HepG2 (cell line): ENCODE data around the gene PIK3R1. TPM values are rescaled to one million over a fixed set of nuclear protein-coding genes. Genes with fewer than 3 reads are reported as not detected.

Source experiments
- ATAC-seq: fragments of 200-7000 bp; cut with Tn5 transposase; 3 replicates; pipeline ENCODE4 v1.9.1; 2020; ENCODE audit warnings: mild to moderate bottlenecking, moderate library complexity
- BruUV-seq: library from RNA; stranded (reverse); fragments of 400-500 nt; replicated peaks from 2 replicates; lab custom pipeline; 2021; lab: Mats Ljungman, UMichigan
- CTCF ChIA-PET: fragments of 300-600 bp; formaldehyde crosslinking; extraction: SDS; loops from one replicate; lab custom pipeline; 2021; ENCODE audit warnings: low total read pairs, inconsistent platforms, low intra/inter-chr PET ratio; lab: Yijun Ruan, JAX
- POLR2A ChIA-PET: fragments of 350-600 bp; sonication (Branson Sonifier 250); formaldehyde crosslinking; loops from one replicate; lab custom pipeline; 2020; ENCODE audit warnings: antibody characterized with exemption, inconsistent platforms; lab: Yijun Ruan, JAX
- DNase-seq: peaks from one replicate; pipeline ENCODE4 v3.0.0-alpha.2; 2015; ENCODE audit warnings: low spot score
- FAIRE-seq: peaks from 3 replicates; lab custom pipeline; 2011; peaks lifted over from hg19 to GRCh38; lab: Jason Lieb, UNC
- H2AFZ ChIP-seq: one replicate; pipeline ENCODE4 v1.6.1; 2011; ENCODE audit warnings: low read length, inconsistent platforms
- H3K27ac ChIP-seq: fragments of 300-600 bp; 3 replicates; pipeline ENCODE4 v1.8.0; 2011; ENCODE audit warnings: mixed run types, mild to moderate bottlenecking, mixed read lengths, low read length, inconsistent platforms; ENCODE audit not compliant: insufficient read depth; ENCODE audit errors: extremely low read length
- H3K27me3 ChIP-seq, 2 experiments: fragments of 200-600 bp in 1 of 2; 2 replicates in 1 of 2; 3 replicates in 1 of 2; pipeline versions ENCODE4 v1.6.0 to v1.8.0; 2011; ENCODE audit warnings: low read length in 2 of 2, mild to moderate bottlenecking in 2 of 2, moderate library complexity in 2 of 2, inconsistent platforms in 1 of 2; ENCODE audit not compliant: insufficient read depth in 2 of 2, control insufficient read depth in 1 of 2
- H3K36me3 ChIP-seq, 2 experiments: fragments of 200-600 bp in 1 of 2; replicated peaks in 1 of 2; 2 replicates in 1 of 2; 3 replicates in 1 of 2; pipeline versions ENCODE4 v1.5.1 to v1.8.0; 2011; ENCODE audit warnings: low read length in 2 of 2, inconsistent platforms in 1 of 2; ENCODE audit not compliant: insufficient read depth in 2 of 2, control insufficient read depth in 1 of 2
- H3K4me1 ChIP-seq: 2 replicates; pipeline ENCODE4 v1.5.1; 2012; ENCODE audit warnings: low read length, inconsistent platforms; ENCODE audit not compliant: insufficient read depth
- H3K4me2 ChIP-seq: 2 replicates; pipeline ENCODE4 v1.6.0; 2011; ENCODE audit warnings: low read depth, low read length, inconsistent platforms
- H3K4me3 ChIP-seq, 3 experiments: fragments of 200-600 bp in 1 of 3; sonication (generic), shearing (Covaris generic) in 1 of 3; replicated peaks in 1 of 3; 2 replicates each; pipeline ENCODE4 v1.5.1; 2011 to 2016; ENCODE audit warnings: low read length in 3 of 3, inconsistent platforms in 2 of 3, low read depth in 2 of 3, mild to moderate bottlenecking in 2 of 3, control low read depth in 1 of 3, mixed read lengths in 1 of 3; ENCODE audit not compliant: insufficient read depth in 1 of 3
- H3K79me2 ChIP-seq: one replicate; pipeline ENCODE4 v1.6.1; 2011; ENCODE audit warnings: low read length, inconsistent platforms; ENCODE audit not compliant: insufficient read depth
- H3K9ac ChIP-seq: 2 replicates; pipeline ENCODE4 v1.6.0; 2011; ENCODE audit warnings: mild to moderate bottlenecking, low read depth, low read length, inconsistent platforms; ENCODE audit not compliant: insufficient read depth
- H3K9me3 ChIP-seq: 2 replicates; pipeline ENCODE4 v1.5.1; 2012; ENCODE audit warnings: mild to moderate bottlenecking, low read length
- H4K20me1 ChIP-seq: 2 replicates; pipeline ENCODE4 v1.6.0; 2011; ENCODE audit warnings: inconsistent platforms, mild to moderate bottlenecking, low read length, moderate library complexity; ENCODE audit not compliant: insufficient read depth
- AGO1 ChIP-seq: fragments of 200-400 bp; formaldehyde crosslinking; IDR thresholded peaks from 2 replicates; pipeline ENCODE4 v1.6.1; 2017; ENCODE audit warnings: mild to moderate bottlenecking, low read depth, low read length, moderate library complexity; ENCODE audit not compliant: poor library complexity, severe bottlenecking
- CBX1 ChIP-seq: IDR thresholded peaks from one replicate; pipeline ENCODE4 v1.6.1; 2016; ENCODE audit warnings: antibody characterized with exemption, low read depth
- MYC ChIP-seq: sonication (generic); formaldehyde crosslinking; IDR thresholded peaks from 2 replicates; pipeline ENCODE4 v1.9.0; 2021; ENCODE audit warnings: missing genetic modification reagents, borderline replicate concordance
- SP1 ChIP-seq, 2 experiments: fragments of 450-650 bp in 1 of 2; sonication (generic) in 1 of 2; formaldehyde crosslinking in 1 of 2; IDR thresholded peaks; 2 replicates each; pipeline versions ENCODE4 v1.4.0 to v1.6.1; 2016 to 2020; ENCODE audit warnings: missing genetic modification reagents in 1 of 2
- YEATS4 ChIP-seq: sonication (generic); formaldehyde crosslinking; IDR thresholded peaks from 2 replicates; pipeline ENCODE4 v1.4.0; 2020; ENCODE audit warnings: missing genetic modification reagents, borderline replicate concordance
- ZNF260 ChIP-seq: sonication (generic); formaldehyde crosslinking; IDR thresholded peaks from 2 replicates; pipeline ENCODE4 v1.4.0; 2020; ENCODE audit warnings: missing genetic modification reagents, low read depth, mild to moderate bottlenecking, borderline replicate concordance
- ZNF3 ChIP-seq: IDR thresholded peaks from 2 replicates; pipeline ENCODE4 v1.7.0; 2017; ENCODE audit warnings: inconsistent platforms
- ZNF30 ChIP-seq: sonication (generic); formaldehyde crosslinking; IDR thresholded peaks from 2 replicates; pipeline ENCODE4 v1.5.0; 2020; ENCODE audit warnings: mild to moderate bottlenecking, missing genetic modification reagents
- ZNF616 ChIP-seq: sonication (generic); formaldehyde crosslinking; IDR thresholded peaks from 2 replicates; pipeline ENCODE4 v1.5.0; 2020; ENCODE audit warnings: low read depth, mild to moderate bottlenecking, missing genetic modification reagents
- ZNF775 ChIP-seq: sonication (generic); formaldehyde crosslinking; IDR thresholded peaks from 2 replicates; pipeline ENCODE4 v1.4.0; 2020; ENCODE audit warnings: missing genetic modification reagents, mild to moderate bottlenecking, moderate library complexity, borderline replicate concordance
- ZSCAN30 ChIP-seq: sonication (generic); formaldehyde crosslinking; IDR thresholded peaks from 2 replicates; pipeline ENCODE4 v1.5.0; 2020; ENCODE audit warnings: mild to moderate bottlenecking, missing genetic modification reagents
- WGBS: methylation state at CpG from one replicate; pipeline ENCODE4 v1.1.6; 2017; ENCODE audit warnings: low lambda C conversion rate; 5-methylcytosine and 5-hydroxymethylcytosine counted together
- in situ Hi-C: cut with HindIII; loops from 2 replicates; pipeline ENCODE4 v1.10.0; 2017; ENCODE audit warnings: low pct_unique_long_range_greater_than_20kb; ENCODE audit not compliant: extremely low pct_ligation_motif_present
- intact Hi-C: fragments of 100-400 bp; cut with micrococcal nuclease; formaldehyde crosslinking; loops from one replicate; pipeline ENCODE4 v1.10.0; 2022; ENCODE audit not compliant: unreplicated experiment
- polyA plus RNA-seq, 8 experiments: library from polyadenylated mRNA; depleted of rRNA in 3 of 8; stranded (reverse) in 7 of 8; unstranded in 1 of 8; fragments of >200 nt; fragmentation: Illumina TruSeq in 4 of 8; extraction: Trizol in 4 of 8; gene quantifications; 2 replicates each; pipeline versions ENCODE4 v1.2.1 to v1.2.3, GENCODE V29; 2011 to 2016; ENCODE audit warnings: low read depth in 4 of 8, missing spikeins in 1 of 8, mixed read lengths in 1 of 8; ENCODE audit not compliant: insufficient read depth in 1 of 8
- total RNA-seq, 5 experiments: library from RNA; depleted of rRNA; stranded (reverse); fragments of >200 nt; fragmentation: Illumina TruSeq; extraction: Trizol; gene quantifications; 2 replicates each; pipeline ENCODE4 v1.2.3, GENCODE V29; 2016; ENCODE audit warnings: low read depth in 1 of 5
- TF ChIP-seq, protein P1 (sequence below): fragments of 450-650 bp; IDR thresholded peaks from 2 replicates; pipeline ENCODE4 v1.6.1; 2017
- TF ChIP-seq, protein P2 (sequence below): sonication (generic); formaldehyde crosslinking; IDR thresholded peaks from 2 replicates; pipeline ENCODE4 v1.5.0; 2020; ENCODE audit warnings: missing genetic modification reagents
- TF ChIP-seq, protein P3 (sequence below), 2 experiments: sonication (generic) in 1 of 2; formaldehyde crosslinking in 1 of 2; IDR thresholded peaks; 2 replicates each; pipeline versions ENCODE4 v1.5.1 to v1.6.1; 2011 to 2020; ENCODE audit warnings: borderline replicate concordance in 1 of 2, low read depth in 1 of 2, low read length in 1 of 2, mild to moderate bottlenecking in 1 of 2, missing genetic modification reagents in 1 of 2, moderate library complexity in 1 of 2

The PIK3R1 gene
- total and polyA plus RNA-seq, 2 of the 13 experiments (the other 11 are each of a cell fraction or from before 2014, with no cell fraction given) = 8.4 to 21.3 TPM

DNA sequence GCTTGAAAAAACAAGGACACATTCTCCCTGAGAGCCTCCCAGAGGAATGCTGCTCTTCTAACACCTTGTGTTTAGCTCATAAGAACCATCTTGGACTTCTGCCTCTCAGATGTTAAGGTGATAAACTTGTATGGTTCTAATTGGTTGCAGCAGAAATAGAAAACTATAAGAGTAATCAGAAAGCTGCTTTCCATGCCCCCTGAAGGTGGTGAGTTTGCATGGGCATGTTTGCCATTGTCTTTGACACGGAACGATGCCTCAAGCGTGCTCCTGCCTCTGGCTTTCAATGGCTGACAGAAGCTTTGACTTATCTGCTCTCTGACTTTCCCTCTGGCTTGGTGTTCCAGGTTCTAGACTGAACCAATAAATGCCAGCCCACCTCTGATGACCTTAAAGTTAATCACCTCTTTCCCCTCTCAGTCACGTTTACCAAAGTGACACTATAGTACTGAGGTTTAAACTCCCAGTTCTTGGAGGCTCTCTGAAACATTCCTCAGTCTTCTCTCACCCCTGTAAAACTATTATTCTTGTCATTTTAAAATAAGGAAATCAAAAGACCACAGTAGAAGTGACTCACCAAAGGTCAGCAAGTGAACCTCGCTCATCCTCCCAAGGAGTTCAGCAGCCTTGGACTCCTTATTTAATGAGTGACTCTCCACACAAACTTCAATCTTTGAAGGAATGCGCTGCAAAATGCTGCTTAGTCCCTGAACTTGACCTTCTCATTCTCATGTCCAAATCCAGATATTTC lies 103.6 kb downstream of the PIK3R1 start:
- no peak overlapping the region for H3K4me2 ChIP-seq
- no peak overlapping the region for H3K4me3 ChIP-seq
- TF ChIP-seq ZNF775 (CRISPR knock-in tag) (no peak), ZNF616 (CRISPR knock-in tag) (no peak), SP1 (IDR thresholded peaks at IDR 0.05) (no peak), SP1 (CRISPR knock-in tag; IDR thresholded peaks at IDR 0.05) (no peak), AGO1 (no peak), YEATS4 (CRISPR knock-in tag) (no peak), ZNF260 (no peak), ZNF3 (CRISPR knock-in tag) (no peak), MYC (no peak), ZNF30 (CRISPR knock-in tag) (no peak), CBX1 (no peak), ZSCAN30 (CRISPR knock-in tag) (no peak)
- TF ChIP-seq, protein P1, sequence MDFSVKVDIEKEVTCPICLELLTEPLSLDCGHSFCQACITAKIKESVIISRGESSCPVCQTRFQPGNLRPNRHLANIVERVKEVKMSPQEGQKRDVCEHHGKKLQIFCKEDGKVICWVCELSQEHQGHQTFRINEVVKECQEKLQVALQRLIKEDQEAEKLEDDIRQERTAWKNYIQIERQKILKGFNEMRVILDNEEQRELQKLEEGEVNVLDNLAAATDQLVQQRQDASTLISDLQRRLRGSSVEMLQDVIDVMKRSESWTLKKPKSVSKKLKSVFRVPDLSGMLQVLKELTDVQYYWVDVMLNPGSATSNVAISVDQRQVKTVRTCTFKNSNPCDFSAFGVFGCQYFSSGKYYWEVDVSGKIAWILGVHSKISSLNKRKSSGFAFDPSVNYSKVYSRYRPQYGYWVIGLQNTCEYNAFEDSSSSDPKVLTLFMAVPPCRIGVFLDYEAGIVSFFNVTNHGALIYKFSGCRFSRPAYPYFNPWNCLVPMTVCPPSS = no peak
- TF ChIP-seq, protein P2, sequence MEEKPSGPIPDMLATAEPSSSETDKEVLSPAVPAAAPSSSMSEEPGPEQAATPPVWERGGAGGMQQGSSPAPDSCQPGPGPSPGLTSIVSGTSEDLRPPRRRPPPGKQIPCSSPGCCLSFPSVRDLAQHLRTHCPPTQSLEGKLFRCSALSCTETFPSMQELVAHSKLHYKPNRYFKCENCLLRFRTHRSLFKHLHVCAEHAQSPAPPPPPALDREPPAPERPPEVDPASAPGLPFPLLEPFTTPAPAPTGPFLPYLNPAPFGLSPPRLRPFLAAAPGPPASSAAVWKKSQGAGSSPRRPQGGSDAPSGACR (CRISPR knock-in tag) = no peak
- TF ChIP-seq, protein P3, sequence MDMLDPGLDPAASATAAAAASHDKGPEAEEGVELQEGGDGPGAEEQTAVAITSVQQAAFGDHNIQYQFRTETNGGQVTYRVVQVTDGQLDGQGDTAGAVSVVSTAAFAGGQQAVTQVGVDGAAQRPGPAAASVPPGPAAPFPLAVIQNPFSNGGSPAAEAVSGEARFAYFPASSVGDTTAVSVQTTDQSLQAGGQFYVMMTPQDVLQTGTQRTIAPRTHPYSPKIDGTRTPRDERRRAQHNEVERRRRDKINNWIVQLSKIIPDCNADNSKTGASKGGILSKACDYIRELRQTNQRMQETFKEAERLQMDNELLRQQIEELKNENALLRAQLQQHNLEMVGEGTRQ (IDR thresholded peaks at IDR 0.05; ENCODE audit: low read depth, low read length) = no peak
- TF ChIP-seq, protein P3 (CRISPR knock-in tag; IDR thresholded peaks at IDR 0.05; ENCODE audit: borderline replicate concordance) = no peak
- no peaks in the 10 kb centered on the region for H3K79me2 ChIP-seq
- no peak for ATAC-seq
- H4K20me1 ChIP-seq = no peaks in the 10 kb centered on the region
- no peaks in the 10 kb centered on the region for H3K36me3 ChIP-seq
- H3K9ac ChIP-seq = no peak overlapping the region
- no peak for DNase-seq
- ChIA-PET CTCF (no interaction called here), POLR2A (no interaction called here)
- no peaks in the 10 kb centered on the region for H3K9me3 ChIP-seq
- H3K27ac ChIP-seq = no peak overlapping the region
- intact Hi-C loops = no loop called here
- H2AFZ ChIP-seq = no peak overlapping the region
- no peak for FAIRE-seq
- H3K4me1 ChIP-seq = peaks cover 14% of the 10 kb centered on the region
- in situ Hi-C loops = no loop called here
- H3K27me3 ChIP-seq = no peaks in the 10 kb centered on the region
- BruUV-seq = no TSS peak
- 44% methylated on average over 6 of the region's 6 CpGs for WGBS
